Lung (tissue), 12 donors: ENCODE data around the gene EEA1. TPM values are rescaled to one million over a fixed set of nuclear protein-coding genes. Genes with fewer than 3 reads are reported as not detected.

Experiments
- ATAC-seq: fragments of 200-7000 bp; cut with Tn5 transposase; one replicate; pipeline ENCODE4 v1.9.1; 2020; ENCODE audit warnings: moderate number of reproducible peaks; ENCODE audit not compliant: insufficient read depth, low FRiP score
- DNase-seq, 3 donors: peaks; one replicate each; pipeline ENCODE4 v3.0.0-alpha.2; 2013 to 2017
- H3K27ac ChIP-seq, 2 donors: one replicate each; pipeline ENCODE4 v1.5.1; 2013; ENCODE audit warnings: mild to moderate bottlenecking in 2 of 2, moderate library complexity in 2 of 2, control low read depth in 1 of 2, inconsistent platforms in 1 of 2, low read depth in 1 of 2, low read length in 1 of 2
- H3K27me3 ChIP-seq, 3 donors: one replicate each; pipeline ENCODE4 v1.5.1; 2013; ENCODE audit warnings: low read length in 2 of 3; ENCODE audit not compliant: control insufficient read depth in 3 of 3, insufficient read depth in 3 of 3
- H3K36me3 ChIP-seq, 4 donors: one replicate each; pipeline ENCODE4 v1.5.1; 2013; ENCODE audit warnings: low read length in 4 of 4, mild to moderate bottlenecking in 1 of 4, moderate library complexity in 1 of 4; ENCODE audit not compliant: control insufficient read depth in 4 of 4, insufficient read depth in 4 of 4
- H3K4me1 ChIP-seq, 5 donors: one replicate each; pipeline ENCODE4 v1.5.1; 2013; ENCODE audit warnings: low read length in 5 of 5, mild to moderate bottlenecking in 2 of 5, moderate library complexity in 1 of 5; ENCODE audit not compliant: control insufficient read depth in 5 of 5, insufficient read depth in 5 of 5
- H3K4me3 ChIP-seq: one replicate; pipeline ENCODE4 v1.5.1; 2013; ENCODE audit warnings: mild to moderate bottlenecking, control low read depth, moderate library complexity
- H3K9ac ChIP-seq, 2 donors: one replicate each; pipeline ENCODE4 v1.5.1; 2013; ENCODE audit warnings: low read length in 2 of 2, control low read depth in 1 of 2; ENCODE audit not compliant: insufficient read depth in 1 of 2
- H3K9me3 ChIP-seq, 4 donors: one replicate each; pipeline ENCODE4 v1.5.1; 2013; ENCODE audit warnings: low read length in 3 of 4, mild to moderate bottlenecking in 1 of 4, moderate library complexity in 1 of 4; ENCODE audit not compliant: control insufficient read depth in 4 of 4, insufficient read depth in 3 of 4
- CTCF ChIP-seq: IDR thresholded peaks from 2 replicates; pipeline ENCODE4 v1.5.1; 2012; ENCODE audit warnings: mild to moderate bottlenecking; ENCODE audit errors: control extremely low read depth, extremely low read depth
- WGBS, 2 donors: extraction: QIAGEN DNeasy Blood & Tissue Kit; methylation state at CpG; one replicate each; pipeline ENCODE4 v1.1.7; 2013; 5-methylcytosine and 5-hydroxymethylcytosine counted together
- polyA plus RNA-seq, 2 donors: library from polyadenylated mRNA; stranded (reverse); fragments of 200-250 nt; gene quantifications; one replicate each; pipeline ENCODE4 v1.2.1, GENCODE V29; 2013
- total RNA-seq, 2 donors: library from RNA; depleted of rRNA in 1 of 2; stranded (reverse); fragments of >200 nt in 1 of 2; gene quantifications; one replicate each; pipeline ENCODE4 v1.2.1, GENCODE V29; 2014 to 2021
- donor health status: control.
- donor health status: control.
- donor health status: Bipolar disorder and iron deficiency.
- donor health status: healthy.
- donor health status: DM: yes; HTN: yes; CAD: no.

Gene EEA1
- total and polyA plus RNA-seq, 4 donors: 3.7 to 37.0 (median 15.8) TPM

GRCh38 chr12:92863251-92863650 lies 65.8 kb downstream of the EEA1 start:
- no peak for ATAC-seq
- Histone ChIP-seq H3K27ac (no peak overlapping the region), H3K36me3 (peaks cover 0 to 12% (median 6%) of the 10 kb centered on the region in 4 donors), H3K4me1 (peaks cover 0 to 11% (median 0%) of the 10 kb centered on the region in 5 donors), H3K4me3 (no peak overlapping the region), H3K9me3 (no peaks in the 10 kb centered on the region), H3K27me3 (no peaks in the 10 kb centered on the region), H3K9ac (no peak overlapping the region)
- 42 to 72% methylated on average over 1 of the region's 1 CpG for WGBS, 2 donors
- no peak for DNase-seq
- TF ChIP-seq CTCF: no peak

- Histone ChIP-seq H3K4me3 (no peak overlapping the region), H3K27me3 (no peaks in the 10 kb centered on the region), H3K36me3 (peaks cover 5 to 15% (median 11%) of the 10 kb centered on the region in 4 donors), H3K4me1 (peaks cover 0 to 2% (median 0%) of the 10 kb centered on the region in 5 donors), H3K27ac (no peak overlapping the region), H3K9me3 (peaks cover 0 to 2% (median 0%) of the 10 kb centered on the region in 4 donors), H3K9ac (no peak overlapping the region)
- no peak for ATAC-seq
- 99 to 100% methylated on average over 4 of the region's 4 CpGs for WGBS, 2 donors
- no peak for DNase-seq
- TF ChIP-seq CTCF: no peak
These were observed 67.7 kb downstream of the EEA1 start for GRCh38 chr12:92861381-92861780.

DNA sequence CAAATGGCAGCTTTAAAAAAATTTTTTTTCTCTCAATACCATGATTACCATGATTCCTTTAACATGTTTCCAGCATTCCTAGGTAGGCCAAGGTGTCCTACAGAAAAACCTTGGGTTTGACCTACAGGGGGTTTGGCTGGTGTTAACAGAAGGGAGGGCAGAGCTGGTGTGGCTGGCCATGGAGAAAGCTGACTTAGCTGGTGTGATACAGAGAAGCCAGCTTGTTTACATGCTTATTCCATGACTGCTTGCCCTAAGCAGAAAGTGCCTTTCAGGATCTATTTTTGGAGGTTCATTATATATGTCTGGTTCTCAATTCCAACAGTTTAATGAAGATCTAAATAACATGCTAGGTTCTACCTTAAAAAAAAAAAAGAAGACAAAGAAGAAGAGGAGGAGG lies 68.6 kb downstream of the EEA1 start:
- ATAC-seq: no peak

More for the DNA sequence above, 68.6 kb downstream of the EEA1 start:
- Histone ChIP-seq H3K9ac (no peak overlapping the region), H3K27me3 (no peaks in the 10 kb centered on the region), H3K36me3 (peaks cover 5 to 15% (median 11%) of the 10 kb centered on the region in 4 donors), H3K9me3 (peaks cover 0 to 2% (median 0%) of the 10 kb centered on the region in 4 donors), H3K27ac (no peak overlapping the region), H3K4me3 (no peak overlapping the region), H3K4me1 (peaks cover 0 to 2% (median 0%) of the 10 kb centered on the region in 5 donors)
- TF ChIP-seq CTCF: no peak
- DNase-seq: no peak
